Measurements from ENCODE around the gene PNMA8A.

DNA sequence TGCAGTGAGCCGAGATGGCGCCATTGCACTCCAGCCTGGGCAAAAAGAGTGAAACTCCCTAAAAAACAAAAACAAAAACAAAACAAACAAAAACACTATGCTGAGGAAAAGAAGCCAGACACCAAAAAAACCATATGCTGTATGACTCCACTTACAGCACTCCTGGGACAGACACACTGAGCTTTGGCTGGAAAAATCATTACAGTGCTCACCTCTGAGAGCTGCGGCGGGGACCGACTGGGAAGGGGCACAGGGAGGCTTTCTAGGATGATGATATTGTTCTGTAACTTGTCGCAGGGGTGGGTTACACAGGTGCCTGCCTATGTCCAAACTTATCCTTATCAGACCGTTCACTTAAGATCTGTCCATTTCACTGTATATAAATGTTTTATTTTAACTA is 7.8 kb downstream of the PNMA8A start:
- no peak for TF ChIP-seq CTCF (IDR thresholded peaks at IDR 0.05)
- no peak for TF ChIP-seq EZH2 (IDR thresholded peaks at IDR 0.05; ENCODE audit: borderline replicate concordance, insufficient read depth, low read depth, low read length, poor library complexity, severe bottlenecking)

Measured in B cell (primary cell).